GM10847 (cell line): ENCODE measurements around the gene OSBPL9.

Source experiments
- POLR2A ChIP-seq: IDR thresholded peaks from 2 replicates; pipeline ENCODE4 v1.6.1; 2011; ENCODE audit not compliant: insufficient read length; ENCODE audit errors: extremely low read depth

The OSBPL9 gene

GRCh38 chr1:51708911-51709760 is 92.2 kb downstream of the OSBPL9 start:
- no peak for TF ChIP-seq POLR2A

GRCh38 chr1:51709951-51710350 is 93.1 kb downstream of the OSBPL9 start:
- TF ChIP-seq POLR2A: no peak

- TF ChIP-seq POLR2A: no peak
Observed at GRCh38 chr1:51712590-51712989, 95.7 kb downstream of the OSBPL9 start.

- TF ChIP-seq POLR2A: no peak
Observed at GRCh38 chr1:51714374-51715019, 97.6 kb downstream of the OSBPL9 start.

- no peak for TF ChIP-seq POLR2A
Observed at GRCh38 chr1:51715369-51715768, 98.5 kb downstream of the OSBPL9 start.

- no peak for TF ChIP-seq POLR2A
Observed at GRCh38 chr1:51716746-51717145, 99.9 kb downstream of the OSBPL9 start.

GRCh38 chr1:51717842-51718241 is 101.0 kb downstream of the OSBPL9 start:
- no peak for TF ChIP-seq POLR2A

GRCh38 chr1:51719146-51719545 is 102.3 kb downstream of the OSBPL9 start:
- no peak for TF ChIP-seq POLR2A

GRCh38 chr1:51724797-51725196 is 107.9 kb downstream of the OSBPL9 start:
- TF ChIP-seq POLR2A: no peak

GRCh38 chr1:51726051-51726450 is 109.2 kb downstream of the OSBPL9 start:
- TF ChIP-seq POLR2A: no peak

GRCh38 chr1:51726544-51727225 is 109.8 kb downstream of the OSBPL9 start:
- no peak for TF ChIP-seq POLR2A

- no peak for TF ChIP-seq POLR2A
Observed at GRCh38 chr1:51727366-51727765, 110.5 kb downstream of the OSBPL9 start.

- TF ChIP-seq POLR2A: no peak
Observed at GRCh38 chr1:51728611-51729155, 111.8 kb downstream of the OSBPL9 start.

GRCh38 chr1:51729156-51729823 is 112.4 kb downstream of the OSBPL9 start:
- TF ChIP-seq POLR2A: peak; percentile 52

GRCh38 chr1:51729824-51730301 is 113.0 kb downstream of the OSBPL9 start:
- TF ChIP-seq POLR2A: peak; percentile 54
